Measurements from ENCODE around the gene FER. TPM values are rescaled to one million over a fixed set of nuclear protein-coding genes. Genes with fewer than 3 reads are reported as not detected.

Gene FER
- total and polyA plus RNA-seq, 2 of the 13 experiments (the other 11 are each of a cell fraction or from before 2014, with no cell fraction given), result 7.9 to 29.0 TPM

DNA sequence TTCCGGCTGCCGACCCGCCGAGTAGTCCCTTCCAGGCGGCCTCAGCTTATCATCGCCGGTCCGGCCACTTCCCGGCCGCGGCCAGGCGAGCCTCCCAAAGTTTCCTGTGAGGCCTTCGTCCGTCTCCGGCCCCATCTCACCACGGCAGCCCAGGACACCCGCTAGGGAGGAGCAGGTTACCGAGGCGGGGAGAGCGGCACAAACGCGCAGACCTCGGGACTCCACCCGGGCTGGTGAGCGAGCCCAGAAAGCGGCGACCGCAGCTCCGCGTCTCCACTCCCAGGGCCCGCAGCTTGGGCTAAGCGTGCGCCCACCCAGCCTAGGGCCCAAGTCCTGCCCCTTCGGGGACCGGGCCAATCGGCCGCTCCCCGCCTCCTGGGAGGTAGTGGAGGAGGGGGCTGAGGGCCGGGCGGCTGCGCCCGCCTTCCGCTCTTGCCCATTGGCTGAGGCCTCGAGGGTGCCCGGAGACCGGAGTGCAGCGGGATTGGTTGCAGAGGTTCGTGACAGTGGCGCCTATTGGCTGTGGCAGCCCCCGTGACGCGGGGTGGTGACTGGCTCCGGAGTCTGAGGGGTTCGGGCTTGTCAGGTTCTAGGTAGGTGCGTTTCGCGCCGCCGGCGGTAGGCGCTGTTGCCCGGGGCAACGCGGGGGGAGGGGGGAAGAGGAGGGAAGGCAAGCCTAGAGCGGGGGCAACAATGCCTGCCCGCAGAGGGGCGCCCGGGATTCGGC is 867 bp downstream of the FER start (continued):
- TF ChIP-seq ZNF552 (CRISPR knock-in tag; IDR thresholded peaks at IDR 0.05; ENCODE audit: borderline replicate concordance), result no peak
- peak; percentile 45; the same call in 1 of the 2 replicates for TF ChIP-seq ZNF232 (CRISPR knock-in tag; IDR thresholded peaks at IDR 0.05; ENCODE audit: borderline replicate concordance)
- peak; percentile 76 for TF ChIP-seq ASH2L (IDR thresholded peaks at IDR 0.05; ENCODE audit: insufficient read length, low read depth, low read length)
- peak; percentile 54; the same call in 1 of the 2 replicates for TF ChIP-seq ZNF205 (CRISPR knock-in tag; IDR thresholded peaks at IDR 0.05)
- peak; percentile 72 for TF ChIP-seq ZNF768 (CRISPR knock-in tag; IDR thresholded peaks at IDR 0.05)
- peak; percentile 84 for TF ChIP-seq ZSCAN29 (CRISPR knock-in tag; conservative IDR thresholded peaks at IDR 0.05)
- peak; percentile 61 for TF ChIP-seq SRSF4 (IDR thresholded peaks at IDR 0.05; ENCODE audit: low read depth, low read length, poor library complexity, severe bottlenecking)
- TF ChIP-seq NONO (IDR thresholded peaks at IDR 0.05), result no peak
- TF ChIP-seq NONO (CRISPR knock-in tag; conservative IDR thresholded peaks at IDR 0.05), result peak; percentile 61; the same call in 1 of the 2 replicates
- no peak for TF ChIP-seq SOX13 (IDR thresholded peaks at IDR 0.05)
- peak in 1 of 2 experiments; percentile 38; a peak in 1 of 4 replicates for TF ChIP-seq SOX13 (CRISPR knock-in tag; conservative IDR thresholded peaks at IDR 0.05 in 1 of 2, IDR thresholded peaks at IDR 0.05 in 1 of 2)
- no peak for TF ChIP-seq REL (CRISPR knock-in tag; conservative IDR thresholded peaks at IDR 0.05)
- TF ChIP-seq, protein P1, sequence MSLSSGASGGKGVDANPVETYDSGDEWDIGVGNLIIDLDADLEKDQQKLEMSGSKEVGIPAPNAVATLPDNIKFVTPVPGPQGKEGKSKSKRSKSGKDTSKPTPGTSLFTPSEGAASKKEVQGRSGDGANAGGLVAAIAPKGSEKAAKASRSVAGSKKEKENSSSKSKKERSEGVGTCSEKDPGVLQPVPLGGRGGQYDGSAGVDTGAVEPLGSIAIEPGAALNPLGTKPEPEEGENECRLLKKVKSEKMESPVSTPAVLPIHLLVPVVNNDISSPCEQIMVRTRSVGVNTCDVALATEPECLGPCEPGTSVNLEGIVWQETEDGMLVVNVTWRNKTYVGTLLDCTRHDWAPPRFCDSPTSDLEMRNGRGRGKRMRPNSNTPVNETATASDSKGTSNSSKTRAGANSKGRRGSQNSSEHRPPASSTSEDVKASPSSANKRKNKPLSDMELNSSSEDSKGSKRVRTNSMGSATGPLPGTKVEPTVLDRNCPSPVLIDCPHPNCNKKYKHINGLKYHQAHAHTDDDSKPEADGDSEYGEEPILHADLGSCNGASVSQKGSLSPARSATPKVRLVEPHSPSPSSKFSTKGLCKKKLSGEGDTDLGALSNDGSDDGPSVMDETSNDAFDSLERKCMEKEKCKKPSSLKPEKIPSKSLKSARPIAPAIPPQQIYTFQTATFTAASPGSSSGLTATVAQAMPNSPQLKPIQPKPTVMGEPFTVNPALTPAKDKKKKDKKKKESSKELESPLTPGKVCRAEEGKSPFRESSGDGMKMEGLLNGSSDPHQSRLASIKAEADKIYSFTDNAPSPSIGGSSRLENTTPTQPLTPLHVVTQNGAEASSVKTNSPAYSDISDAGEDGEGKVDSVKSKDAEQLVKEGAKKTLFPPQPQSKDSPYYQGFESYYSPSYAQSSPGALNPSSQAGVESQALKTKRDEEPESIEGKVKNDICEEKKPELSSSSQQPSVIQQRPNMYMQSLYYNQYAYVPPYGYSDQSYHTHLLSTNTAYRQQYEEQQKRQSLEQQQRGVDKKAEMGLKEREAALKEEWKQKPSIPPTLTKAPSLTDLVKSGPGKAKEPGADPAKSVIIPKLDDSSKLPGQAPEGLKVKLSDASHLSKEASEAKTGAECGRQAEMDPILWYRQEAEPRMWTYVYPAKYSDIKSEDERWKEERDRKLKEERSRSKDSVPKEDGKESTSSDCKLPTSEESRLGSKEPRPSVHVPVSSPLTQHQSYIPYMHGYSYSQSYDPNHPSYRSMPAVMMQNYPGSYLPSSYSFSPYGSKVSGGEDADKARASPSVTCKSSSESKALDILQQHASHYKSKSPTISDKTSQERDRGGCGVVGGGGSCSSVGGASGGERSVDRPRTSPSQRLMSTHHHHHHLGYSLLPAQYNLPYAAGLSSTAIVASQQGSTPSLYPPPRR (CRISPR knock-in tag; IDR thresholded peaks at IDR 0.05; ENCODE audit: borderline replicate concordance), result 0 out of 2 replicates have a peak, but pooled peaks have one; percentile 41
- peak; percentile 68 for TF ChIP-seq AGO1 (IDR thresholded peaks at IDR 0.05; ENCODE audit: low read depth, low read length, poor library complexity, severe bottlenecking)
- no peak for TF ChIP-seq ZEB1 (IDR thresholded peaks at IDR 0.05; ENCODE audit: insufficient replicate concordance, low read depth)
- peak; percentile 19; the same call in 1 of the 2 replicates for TF ChIP-seq MIXL1 (CRISPR knock-in tag; IDR thresholded peaks at IDR 0.05)
- TF ChIP-seq, protein P2, sequence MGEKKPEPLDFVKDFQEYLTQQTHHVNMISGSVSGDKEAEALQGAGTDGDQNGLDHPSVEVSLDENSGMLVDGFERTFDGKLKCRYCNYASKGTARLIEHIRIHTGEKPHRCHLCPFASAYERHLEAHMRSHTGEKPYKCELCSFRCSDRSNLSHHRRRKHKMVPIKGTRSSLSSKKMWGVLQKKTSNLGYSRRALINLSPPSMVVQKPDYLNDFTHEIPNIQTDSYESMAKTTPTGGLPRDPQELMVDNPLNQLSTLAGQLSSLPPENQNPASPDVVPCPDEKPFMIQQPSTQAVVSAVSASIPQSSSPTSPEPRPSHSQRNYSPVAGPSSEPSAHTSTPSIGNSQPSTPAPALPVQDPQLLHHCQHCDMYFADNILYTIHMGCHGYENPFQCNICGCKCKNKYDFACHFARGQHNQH (CRISPR knock-in tag; IDR thresholded peaks at IDR 0.05), result peak; percentile 91
- peak; percentile 98 for TF ChIP-seq RBFOX2 (IDR thresholded peaks at IDR 0.05; ENCODE audit: low read depth, low read length)
- TF ChIP-seq FLYWCH1 (CRISPR knock-in tag; IDR thresholded peaks at IDR 0.05), result no peak
- TF ChIP-seq MYNN (CRISPR knock-in tag; IDR thresholded peaks at IDR 0.05; ENCODE audit: low read depth), result peak; percentile 84; the same call in 1 of the 2 replicates
- TF ChIP-seq KDM3A (CRISPR knock-in tag; IDR thresholded peaks at IDR 0.05; ENCODE audit: low read depth), result 0 out of 2 replicates have a peak, but pooled peaks have one; percentile 42
- peak; percentile 84 for TF ChIP-seq IKZF4 (CRISPR knock-in tag; IDR thresholded peaks at IDR 0.05; ENCODE audit: borderline replicate concordance, low read depth, not compliant biosample characterization)
- peak; percentile 70; the same call in 1 of the 2 replicates for TF ChIP-seq ZNF709 (CRISPR knock-in tag; IDR thresholded peaks at IDR 0.05)
- TF ChIP-seq ZNF256 (CRISPR knock-in tag; conservative IDR thresholded peaks at IDR 0.05), result no peak
- peak; percentile 74 for TF ChIP-seq SAP130 (CRISPR knock-in tag; IDR thresholded peaks at IDR 0.05; ENCODE audit: low read depth)

All from HepG2 (cell line).